ENCODE results near the gene SCRN3.
A peak's percentile ranks its signal among the peaks of the same experiment; 100 is the strongest.

SCRN3 gene, protein sequence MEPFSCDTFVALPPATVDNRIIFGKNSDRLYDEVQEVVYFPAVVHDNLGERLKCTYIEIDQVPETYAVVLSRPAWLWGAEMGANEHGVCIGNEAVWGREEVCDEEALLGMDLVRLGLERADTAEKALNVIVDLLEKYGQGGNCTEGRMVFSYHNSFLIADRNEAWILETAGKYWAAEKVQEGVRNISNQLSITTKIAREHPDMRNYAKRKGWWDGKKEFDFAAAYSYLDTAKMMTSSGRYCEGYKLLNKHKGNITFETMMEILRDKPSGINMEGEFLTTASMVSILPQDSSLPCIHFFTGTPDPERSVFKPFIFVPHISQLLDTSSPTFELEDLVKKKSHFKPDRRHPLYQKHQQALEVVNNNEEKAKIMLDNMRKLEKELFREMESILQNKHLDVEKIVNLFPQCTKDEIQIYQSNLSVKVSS

GRCh38 chr2:174395284-174395968 lies at the start of gene SCRN3:
Gene SCRN3 (plus strand): TSS chr2:174395730. CDS start chr2:174398284, 2,554 bp downstream.
- Histone ChIP-seq H3K79me2 (ENCODE audit: low read length) (peaks cover 40% of the 10 kb centered on the region), H3K4me3 (ENCODE audit: low read length) (peak within 1 kb of the TSS; percentile 98), H3K27ac (ENCODE audit: low read length) (peak within 1 kb of the TSS; percentile 32), H4K20me1 (ENCODE audit: insufficient read depth, low read length) (peaks cover 5% of the 10 kb centered on the region; the same call in 1 of the 2 replicates), H3K4me1 (ENCODE audit: low read length) (peaks cover 13% of the 10 kb centered on the region), H2AFZ (ENCODE audit: low read depth, low read length) (peak within 1 kb of the TSS; percentile 98), H3K4me2 (ENCODE audit: low read length) (peak within 1 kb of the TSS; percentile 89), H3K9ac (ENCODE audit: low read length) (peak within 1 kb of the TSS; percentile 81), H3K9me3 (ENCODE audit: insufficient read depth, low read length) (no peaks in the 10 kb centered on the region), H3K36me3 (replicated peaks; ENCODE audit: low read depth, low read length) (no peaks in the 10 kb centered on the region), H3K27me3 (ENCODE audit: low read depth, low read length) (no peaks in the 10 kb centered on the region)
- TF ChIP-seq, protein P1, sequence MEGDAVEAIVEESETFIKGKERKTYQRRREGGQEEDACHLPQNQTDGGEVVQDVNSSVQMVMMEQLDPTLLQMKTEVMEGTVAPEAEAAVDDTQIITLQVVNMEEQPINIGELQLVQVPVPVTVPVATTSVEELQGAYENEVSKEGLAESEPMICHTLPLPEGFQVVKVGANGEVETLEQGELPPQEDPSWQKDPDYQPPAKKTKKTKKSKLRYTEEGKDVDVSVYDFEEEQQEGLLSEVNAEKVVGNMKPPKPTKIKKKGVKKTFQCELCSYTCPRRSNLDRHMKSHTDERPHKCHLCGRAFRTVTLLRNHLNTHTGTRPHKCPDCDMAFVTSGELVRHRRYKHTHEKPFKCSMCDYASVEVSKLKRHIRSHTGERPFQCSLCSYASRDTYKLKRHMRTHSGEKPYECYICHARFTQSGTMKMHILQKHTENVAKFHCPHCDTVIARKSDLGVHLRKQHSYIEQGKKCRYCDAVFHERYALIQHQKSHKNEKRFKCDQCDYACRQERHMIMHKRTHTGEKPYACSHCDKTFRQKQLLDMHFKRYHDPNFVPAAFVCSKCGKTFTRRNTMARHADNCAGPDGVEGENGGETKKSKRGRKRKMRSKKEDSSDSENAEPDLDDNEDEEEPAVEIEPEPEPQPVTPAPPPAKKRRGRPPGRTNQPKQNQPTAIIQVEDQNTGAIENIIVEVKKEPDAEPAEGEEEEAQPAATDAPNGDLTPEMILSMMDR (IDR thresholded peaks at IDR 0.05; ENCODE audit: low read depth, low read length): no peak
- no peak for TF ChIP-seq EZH2phosphoT487 (IDR thresholded peaks at IDR 0.05; ENCODE audit: low read depth)

DNA sequence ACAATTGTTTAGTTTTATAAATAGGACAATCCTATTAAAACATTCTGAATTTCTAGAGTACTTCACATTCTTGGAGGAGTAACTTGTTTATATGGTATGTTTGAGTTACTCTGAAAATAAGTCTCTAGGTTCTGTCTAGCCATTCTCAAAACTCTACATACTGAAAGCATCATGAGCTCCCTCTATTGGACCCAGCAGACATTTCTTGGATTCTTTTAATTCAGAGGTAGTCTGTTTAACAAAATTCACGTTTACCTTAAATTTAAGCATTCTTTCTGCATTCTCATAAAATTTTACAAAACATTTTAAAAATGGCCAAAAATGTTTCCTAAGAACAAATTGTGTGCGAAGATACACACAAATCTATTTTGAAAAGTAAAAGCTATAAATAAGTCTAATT lies 45.5 kb upstream of the SCRN3 start:
- H3K79me2 ChIP-seq (ENCODE audit: low read length): no peaks in the 10 kb centered on the region
- H4K20me1 ChIP-seq (ENCODE audit: insufficient read depth, low read length): no peaks in the 10 kb centered on the region
- no peaks in the 10 kb centered on the region for H3K9me3 ChIP-seq (ENCODE audit: insufficient read depth, low read length)
- no peaks in the 10 kb centered on the region for H3K27me3 ChIP-seq (ENCODE audit: low read depth, low read length)
- no peak for TF ChIP-seq EZH2phosphoT487 (IDR thresholded peaks at IDR 0.05; ENCODE audit: low read depth)
- TF ChIP-seq, protein P1 (IDR thresholded peaks at IDR 0.05; ENCODE audit: low read depth, low read length): peak; percentile 54
- H3K4me2 ChIP-seq (ENCODE audit: low read length): no peak overlapping the region
- H3K4me3 ChIP-seq (ENCODE audit: low read length): no peak overlapping the region
- no peak overlapping the region for H3K27ac ChIP-seq (ENCODE audit: low read length)
- no peak overlapping the region for H2AFZ ChIP-seq (ENCODE audit: low read depth, low read length)
- peaks cover 2% of the 10 kb centered on the region; the same call in 1 of the 2 replicates for H3K4me1 ChIP-seq (ENCODE audit: low read length)
- no peaks in the 10 kb centered on the region for H3K36me3 ChIP-seq (replicated peaks; ENCODE audit: low read depth, low read length)
- H3K9ac ChIP-seq (ENCODE audit: low read length): no peak overlapping the region

GRCh38 chr2:174350593-174351181 lies 44.8 kb upstream of the SCRN3 start:
- H3K27me3 ChIP-seq (ENCODE audit: low read depth, low read length): no peaks in the 10 kb centered on the region
- H3K27ac ChIP-seq (ENCODE audit: low read length): no peak overlapping the region
- H3K79me2 ChIP-seq (ENCODE audit: low read length): no peaks in the 10 kb centered on the region
- H4K20me1 ChIP-seq (ENCODE audit: insufficient read depth, low read length): no peaks in the 10 kb centered on the region
- H3K36me3 ChIP-seq (replicated peaks; ENCODE audit: low read depth, low read length): no peaks in the 10 kb centered on the region
- no peaks in the 10 kb centered on the region for H3K4me1 ChIP-seq (ENCODE audit: low read length)
- no peaks in the 10 kb centered on the region for H3K9me3 ChIP-seq (ENCODE audit: insufficient read depth, low read length)
- H3K4me2 ChIP-seq (ENCODE audit: low read length): no peak overlapping the region
- no peak overlapping the region for H3K9ac ChIP-seq (ENCODE audit: low read length)
- no peak overlapping the region for H3K4me3 ChIP-seq (ENCODE audit: low read length)
- no peak for TF ChIP-seq EZH2phosphoT487 (IDR thresholded peaks at IDR 0.05; ENCODE audit: low read depth)
- TF ChIP-seq, protein P1 (IDR thresholded peaks at IDR 0.05; ENCODE audit: low read depth, low read length): no peak
- no peak overlapping the region for H2AFZ ChIP-seq (ENCODE audit: low read depth, low read length)

DNA sequence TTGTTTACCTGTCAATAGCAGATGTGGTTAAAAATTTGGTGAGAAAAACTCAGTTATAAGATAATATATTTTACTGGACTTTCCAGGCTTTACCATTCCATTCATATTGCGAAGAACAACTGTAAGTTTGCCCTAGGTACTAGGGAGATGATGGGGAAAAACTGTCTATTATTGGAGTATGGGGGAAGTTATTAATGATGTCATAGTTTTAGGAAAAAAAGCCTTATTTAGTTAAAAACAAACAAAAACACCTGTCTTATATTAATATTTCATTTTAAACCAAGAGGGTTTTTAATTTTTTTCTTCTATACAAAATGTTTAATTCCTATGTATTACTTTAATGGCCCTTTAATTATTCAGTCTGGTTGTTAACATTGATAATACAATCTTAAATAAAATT lies 42.5 kb upstream of the SCRN3 start:
- H3K27ac ChIP-seq (ENCODE audit: low read length): no peak overlapping the region
- TF ChIP-seq, protein P1 (IDR thresholded peaks at IDR 0.05; ENCODE audit: low read depth, low read length): no peak
- no peak for TF ChIP-seq EZH2phosphoT487 (IDR thresholded peaks at IDR 0.05; ENCODE audit: low read depth)
- H2AFZ ChIP-seq (ENCODE audit: low read depth, low read length): no peak overlapping the region
- H3K79me2 ChIP-seq (ENCODE audit: low read length): no peaks in the 10 kb centered on the region
- H3K9me3 ChIP-seq (ENCODE audit: insufficient read depth, low read length): no peaks in the 10 kb centered on the region
- no peaks in the 10 kb centered on the region for H3K36me3 ChIP-seq (replicated peaks; ENCODE audit: low read depth, low read length)
- H4K20me1 ChIP-seq (ENCODE audit: insufficient read depth, low read length): no peaks in the 10 kb centered on the region
- H3K4me2 ChIP-seq (ENCODE audit: low read length): no peak overlapping the region
- no peaks in the 10 kb centered on the region for H3K27me3 ChIP-seq (ENCODE audit: low read depth, low read length)
- H3K4me1 ChIP-seq (ENCODE audit: low read length): no peaks in the 10 kb centered on the region
- H3K4me3 ChIP-seq (ENCODE audit: low read length): no peak overlapping the region
- H3K9ac ChIP-seq (ENCODE audit: low read length): no peak overlapping the region

All from OCI-LY3 (cell line).